ENCODE data around the gene IGFBP2.
"Not testable (repeated sequence)": the region's sequence is repeated elsewhere in the genome, so short reads cannot be mapped to it uniquely, and the experiment has no call there.

The IGFBP2 gene, protein sequence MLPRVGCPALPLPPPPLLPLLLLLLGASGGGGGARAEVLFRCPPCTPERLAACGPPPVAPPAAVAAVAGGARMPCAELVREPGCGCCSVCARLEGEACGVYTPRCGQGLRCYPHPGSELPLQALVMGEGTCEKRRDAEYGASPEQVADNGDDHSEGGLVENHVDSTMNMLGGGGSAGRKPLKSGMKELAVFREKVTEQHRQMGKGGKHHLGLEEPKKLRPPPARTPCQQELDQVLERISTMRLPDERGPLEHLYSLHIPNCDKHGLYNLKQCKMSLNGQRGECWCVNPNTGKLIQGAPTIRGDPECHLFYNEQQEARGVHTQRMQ

DNA sequence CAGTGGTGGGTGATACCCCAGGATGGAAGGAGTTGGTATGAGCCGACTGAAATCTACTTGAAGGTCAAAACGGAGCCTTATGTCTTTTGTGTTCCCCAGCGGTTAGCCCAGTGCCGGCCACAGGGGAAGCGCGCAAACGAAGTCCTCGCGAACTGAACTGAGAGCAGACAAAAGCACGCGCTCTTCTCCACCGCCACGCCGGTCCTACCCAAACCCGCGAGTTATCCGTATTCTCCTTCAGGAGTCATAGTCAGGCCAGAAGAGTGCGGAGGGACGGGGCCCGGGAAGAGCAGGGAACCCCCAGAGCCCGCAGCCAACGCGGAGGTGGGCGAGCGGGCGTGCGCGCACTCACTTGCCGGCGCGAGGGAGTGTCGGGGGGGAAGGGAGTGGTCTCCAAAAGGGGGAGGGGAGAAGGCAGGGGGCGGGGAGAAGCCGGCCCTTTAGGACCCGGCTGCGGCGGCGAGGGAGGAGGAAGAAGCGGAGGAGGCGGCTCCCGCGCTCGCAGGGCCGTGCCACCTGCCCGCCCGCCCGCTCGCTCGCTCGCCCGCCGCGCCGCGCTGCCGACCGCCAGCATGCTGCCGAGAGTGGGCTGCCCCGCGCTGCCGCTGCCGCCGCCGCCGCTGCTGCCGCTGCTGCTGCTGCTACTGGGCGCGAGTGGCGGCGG is at the start of gene IGFBP2:
Gene IGFBP2, plus strand, starts transcription at position 469 of the 664 bp plus-strand sequence. Its CDS starts 104 bp downstream, at position 573.
- DNase-seq = peak; percentile 46

DNA sequence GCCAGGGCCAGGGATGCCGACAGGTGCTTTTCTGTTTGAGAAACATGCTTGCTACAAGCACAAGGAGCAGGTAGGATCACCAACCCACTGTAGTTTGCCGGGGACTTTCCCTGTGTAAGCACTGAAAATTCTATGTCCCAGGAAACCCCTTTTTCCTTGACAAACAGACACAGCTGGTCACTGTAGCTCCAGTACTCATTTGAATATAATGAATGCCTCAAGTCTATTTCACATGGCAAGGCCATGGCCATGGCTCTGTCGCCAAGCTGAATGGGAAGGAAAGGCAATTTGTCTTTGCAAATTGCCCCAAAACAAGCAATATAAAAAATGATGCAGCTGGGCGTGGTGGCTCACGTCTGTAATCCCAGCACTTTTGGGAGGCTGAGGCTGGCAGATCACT is 49.6 kb upstream of the IGFBP2 start:
- DNase-seq = no peak

DNA sequence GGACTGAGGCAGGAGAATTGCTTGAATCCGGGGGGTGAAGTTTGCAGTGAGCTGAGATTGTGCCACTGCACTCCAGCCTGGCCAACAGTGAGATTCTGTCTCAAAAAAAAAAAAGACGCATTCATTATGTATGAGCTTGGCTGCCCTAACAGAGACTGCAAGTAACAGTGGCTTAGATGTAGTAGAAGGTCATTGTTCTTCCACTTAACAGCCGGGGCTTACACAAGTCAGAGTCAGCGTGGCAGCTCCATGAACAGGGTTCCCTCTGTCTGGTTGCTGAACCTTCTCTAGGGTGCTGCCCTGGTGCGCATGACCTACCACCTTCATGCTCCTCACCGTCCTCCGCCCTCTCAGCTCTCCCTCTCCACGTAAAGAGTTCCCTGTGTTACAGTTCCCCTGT is 49.1 kb upstream of the IGFBP2 start:
- DNase-seq = no peak

DNA sequence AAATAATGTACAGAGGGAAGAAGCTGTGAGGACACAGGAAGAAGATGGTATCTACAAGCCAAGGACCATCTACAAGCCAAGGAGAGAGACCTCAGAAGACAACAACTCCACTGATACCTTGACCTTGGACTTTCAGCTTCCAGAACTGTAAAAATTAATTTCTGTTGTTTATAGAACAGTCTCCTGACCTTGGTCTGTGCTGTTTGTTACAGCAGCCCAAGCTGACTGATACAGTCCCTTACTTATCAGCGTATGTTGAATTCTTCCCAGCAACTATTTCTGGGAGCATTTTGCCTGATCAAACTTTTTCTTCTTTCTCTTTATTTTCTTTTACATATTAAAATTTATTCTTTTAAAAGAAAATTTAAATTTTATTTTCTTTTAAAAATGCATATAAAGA is 47.8 kb upstream of the IGFBP2 start:
- no peak for DNase-seq

DNA sequence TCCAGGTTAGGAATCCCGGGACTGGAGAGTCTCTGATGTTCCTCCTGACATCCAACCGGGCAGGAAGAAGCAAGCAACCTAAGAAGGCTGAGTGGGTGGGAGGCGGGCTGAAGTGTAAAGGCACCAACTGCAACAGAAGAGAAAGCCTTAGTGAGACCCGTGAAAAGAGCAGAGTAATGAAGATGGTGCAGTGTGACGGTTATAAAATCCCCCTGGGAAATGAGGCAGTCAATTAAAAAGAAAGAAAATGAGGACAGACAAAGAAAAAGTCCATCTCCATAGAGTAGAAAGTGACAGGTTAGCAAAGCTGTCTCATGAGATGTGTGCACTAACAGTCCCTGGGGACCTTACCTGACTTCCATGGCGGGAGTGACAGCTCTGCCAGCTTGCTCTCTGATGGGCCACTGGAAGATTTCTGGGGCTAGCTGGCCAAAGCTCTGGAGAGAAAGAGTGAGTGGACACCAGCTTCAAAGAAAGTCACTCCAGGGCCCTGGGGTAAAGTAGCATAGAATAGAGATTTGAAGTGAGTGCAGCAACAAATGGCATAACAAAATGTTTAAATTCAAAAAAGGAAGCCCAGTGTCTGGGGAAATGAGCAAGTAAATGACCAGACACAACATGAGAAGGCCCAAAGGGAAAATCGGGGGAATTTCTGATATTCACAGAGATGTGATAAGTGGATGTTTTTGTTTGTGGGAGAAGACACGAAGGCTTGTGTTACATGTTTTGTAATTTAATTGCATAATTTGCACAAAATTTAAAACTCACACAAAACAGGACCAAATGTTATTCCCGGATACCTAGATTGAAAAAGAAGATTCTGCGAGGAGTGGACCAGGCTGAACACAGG is 44.1 kb upstream of the IGFBP2 start:
- DNase-seq = no peak

DNA sequence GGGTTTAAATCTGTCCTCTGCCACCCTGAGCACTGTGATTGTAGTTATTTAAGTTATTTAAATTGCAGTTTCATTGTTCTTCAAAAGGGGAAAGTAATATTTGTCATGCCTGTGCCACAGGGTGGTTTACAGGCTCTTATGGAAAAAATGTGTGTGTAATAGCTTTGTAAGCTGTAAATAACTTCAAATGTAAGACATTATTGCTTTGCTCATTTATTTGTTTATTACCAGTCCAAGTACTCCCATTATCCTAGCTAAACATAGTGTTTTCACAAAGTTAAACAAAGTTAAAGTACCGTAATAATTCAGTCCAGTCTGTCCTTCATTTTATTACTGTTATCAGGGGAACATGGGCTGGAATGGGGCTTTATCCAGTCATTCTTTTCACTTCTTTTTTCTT is 43.4 kb upstream of the IGFBP2 start:
- DNase-seq = no peak

DNA sequence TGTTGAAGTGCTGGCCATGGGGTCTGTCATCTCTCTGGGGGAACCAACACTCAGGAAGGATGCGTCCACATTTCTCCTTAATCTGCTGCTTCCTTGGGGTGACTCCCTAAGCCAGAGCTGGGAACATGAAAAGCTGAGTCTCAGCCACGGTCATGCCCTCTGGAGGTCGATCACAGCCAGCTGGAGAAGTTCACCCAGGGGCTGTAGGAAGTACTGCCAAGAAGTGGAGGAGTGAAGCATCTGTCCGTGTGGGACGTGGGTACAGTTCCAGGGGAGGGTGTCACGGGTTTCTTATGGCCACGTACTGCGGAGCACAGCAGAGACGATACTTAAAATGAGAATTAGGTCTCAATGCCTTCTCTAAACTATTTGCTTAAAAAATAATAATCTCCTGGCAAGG is 42.4 kb upstream of the IGFBP2 start:
- no peak for DNase-seq

DNA sequence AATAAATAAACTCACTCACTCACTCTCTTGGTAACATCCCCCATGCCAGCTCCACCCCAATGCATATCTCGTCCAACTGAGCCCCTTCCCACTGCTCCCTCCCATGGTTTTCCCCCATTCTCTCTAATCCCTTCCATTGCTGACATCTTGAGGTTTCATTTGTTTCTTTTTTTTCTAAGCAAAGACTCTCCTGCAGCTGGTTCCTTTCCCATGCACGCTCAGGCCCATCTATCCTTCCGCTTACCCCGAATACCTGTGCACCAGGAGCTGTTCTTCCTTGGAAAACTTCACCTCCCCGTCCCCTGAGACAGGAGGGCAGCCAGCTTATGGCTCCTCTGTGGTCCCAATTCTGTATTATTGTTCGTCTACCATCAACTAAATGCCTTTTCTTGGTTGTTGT is 41.7 kb upstream of the IGFBP2 start:
- DNase-seq = no peak

DNA sequence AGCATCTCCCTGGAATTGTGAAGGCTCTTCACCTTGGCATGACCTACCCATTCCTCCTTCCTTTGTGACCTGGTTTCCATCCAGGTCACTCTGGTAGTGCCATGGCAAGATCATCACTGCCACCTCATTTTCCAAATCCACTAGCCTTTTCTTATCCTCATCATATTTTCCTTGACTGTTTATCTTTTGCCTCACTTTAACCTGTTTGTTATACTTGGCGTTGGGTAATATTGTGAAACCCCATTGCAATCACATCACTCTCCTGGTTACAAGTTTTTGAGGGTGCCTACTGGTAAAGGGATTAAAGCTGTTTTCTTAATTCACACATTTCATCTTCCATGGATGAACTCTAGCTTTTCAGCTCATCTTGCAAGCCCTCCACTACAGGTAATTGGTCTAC is 39.1 kb upstream of the IGFBP2 start:
- DNase-seq = no peak

DNA sequence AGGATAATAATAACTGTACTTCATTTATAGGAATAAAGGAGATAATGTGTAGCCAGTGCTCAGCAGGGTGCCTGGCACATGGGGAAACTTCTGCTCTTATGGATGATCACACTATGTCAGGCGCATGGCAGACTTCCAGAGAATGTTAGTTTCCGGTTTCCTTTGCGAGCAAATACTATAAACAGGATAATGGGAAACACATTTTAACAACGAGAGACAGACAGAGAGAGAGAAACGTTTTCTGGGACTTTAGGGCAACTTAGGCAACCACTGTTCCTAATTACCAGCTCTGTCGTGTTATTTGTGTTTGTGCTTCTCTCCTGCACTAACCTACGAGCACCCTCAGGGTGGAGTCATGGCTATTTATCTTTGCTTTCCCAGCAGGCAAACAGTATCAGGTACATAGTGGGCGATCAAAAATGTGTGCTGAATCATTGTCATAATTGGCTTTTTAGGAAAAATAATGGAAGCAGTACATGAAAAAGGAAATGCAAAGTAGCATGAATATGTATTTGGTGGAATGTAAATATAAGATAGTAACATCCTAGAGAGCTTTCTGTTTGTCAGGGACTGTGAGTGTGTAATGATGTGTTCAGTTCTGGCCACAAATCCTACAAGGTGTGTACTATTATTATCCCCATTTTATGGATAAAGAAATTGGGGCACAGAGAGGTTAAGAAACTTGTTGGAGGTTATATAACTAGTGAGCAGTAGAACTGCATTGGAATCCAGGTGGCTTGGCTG is 36.8 kb upstream of the IGFBP2 start:
- DNase-seq = peak; percentile 27

DNA sequence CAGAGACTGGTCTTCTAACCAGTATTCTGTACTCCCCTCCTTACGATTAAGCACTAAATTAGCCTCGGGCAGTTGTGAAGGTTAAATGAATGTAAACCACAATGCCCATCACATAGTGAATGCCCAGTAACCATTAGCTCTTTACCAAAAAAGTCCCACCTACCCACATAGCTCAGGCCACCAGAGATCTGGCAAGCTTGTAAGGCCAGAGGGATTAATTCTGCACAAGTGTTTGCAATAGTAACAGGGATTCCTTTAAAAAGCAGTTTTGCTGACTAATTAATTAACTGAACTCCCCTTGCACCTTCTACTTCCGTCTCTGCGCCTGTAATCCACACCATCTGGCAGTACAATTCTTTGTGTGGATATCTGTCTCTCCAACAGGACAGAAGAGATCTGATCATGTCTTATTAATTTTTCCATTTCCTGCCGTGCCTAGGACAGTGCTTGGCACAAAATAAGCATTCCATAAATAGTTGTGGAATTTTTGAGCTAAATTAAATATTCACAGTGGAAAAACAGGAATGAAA is 36.2 kb upstream of the IGFBP2 start:
- DNase-seq = no peak

DNA sequence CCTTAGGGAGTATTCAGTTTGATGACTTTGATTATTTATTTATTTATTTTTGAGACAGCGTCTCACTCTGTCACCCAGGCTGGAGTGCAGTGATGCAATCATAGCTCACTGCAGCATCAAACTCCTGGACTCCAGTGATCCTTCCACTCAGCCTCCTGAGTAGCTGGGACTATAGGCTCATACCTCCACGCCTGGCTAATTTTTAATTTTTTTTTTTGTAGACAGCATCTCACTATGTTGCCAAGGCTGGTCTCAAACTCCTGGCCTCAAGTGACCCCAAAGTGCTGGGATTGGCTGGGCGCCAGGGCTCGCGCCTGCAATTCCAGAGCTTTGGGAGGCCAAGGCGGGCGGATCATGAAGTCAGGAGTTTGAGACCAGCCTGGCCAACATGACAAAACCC is 35.4 kb upstream of the IGFBP2 start:
- not testable (repeated sequence) for DNase-seq

DNA sequence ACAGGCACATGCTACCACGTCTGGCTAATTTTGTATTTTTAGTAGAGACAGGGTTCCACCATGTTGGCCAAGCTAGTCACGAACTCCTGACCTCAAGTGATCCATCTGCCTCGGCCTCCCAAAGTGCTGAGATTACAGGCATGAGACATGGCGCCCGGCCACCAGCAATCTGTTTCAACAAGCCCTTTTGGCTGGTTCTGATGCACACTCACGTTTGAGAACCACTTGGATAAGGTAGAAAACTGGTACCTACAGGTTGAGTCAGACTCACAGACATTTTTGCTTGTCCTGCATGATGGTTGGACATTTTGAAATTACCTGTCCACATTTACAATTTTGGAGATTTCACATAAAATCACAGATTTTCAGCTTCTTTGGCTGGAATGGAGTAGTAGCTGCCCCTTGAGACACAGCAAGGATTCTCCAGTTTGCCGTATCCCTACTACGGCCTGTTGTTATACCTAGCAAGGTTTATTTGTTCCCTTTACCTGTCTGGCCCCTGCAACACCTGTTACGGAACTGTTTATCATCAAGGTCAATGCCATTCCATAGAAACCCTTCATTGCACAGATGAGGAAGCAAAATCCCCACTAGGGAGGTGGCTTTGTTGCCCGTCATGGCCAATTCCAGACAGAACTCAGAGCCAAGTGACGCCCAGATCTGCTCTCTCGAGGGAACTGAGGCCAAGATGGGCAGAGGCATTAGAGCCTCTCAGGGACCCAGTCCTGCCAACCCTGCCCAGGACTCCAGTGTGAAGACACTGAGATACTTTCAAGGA is 31.4 kb upstream of the IGFBP2 start:
- DNase-seq = no peak

DNA sequence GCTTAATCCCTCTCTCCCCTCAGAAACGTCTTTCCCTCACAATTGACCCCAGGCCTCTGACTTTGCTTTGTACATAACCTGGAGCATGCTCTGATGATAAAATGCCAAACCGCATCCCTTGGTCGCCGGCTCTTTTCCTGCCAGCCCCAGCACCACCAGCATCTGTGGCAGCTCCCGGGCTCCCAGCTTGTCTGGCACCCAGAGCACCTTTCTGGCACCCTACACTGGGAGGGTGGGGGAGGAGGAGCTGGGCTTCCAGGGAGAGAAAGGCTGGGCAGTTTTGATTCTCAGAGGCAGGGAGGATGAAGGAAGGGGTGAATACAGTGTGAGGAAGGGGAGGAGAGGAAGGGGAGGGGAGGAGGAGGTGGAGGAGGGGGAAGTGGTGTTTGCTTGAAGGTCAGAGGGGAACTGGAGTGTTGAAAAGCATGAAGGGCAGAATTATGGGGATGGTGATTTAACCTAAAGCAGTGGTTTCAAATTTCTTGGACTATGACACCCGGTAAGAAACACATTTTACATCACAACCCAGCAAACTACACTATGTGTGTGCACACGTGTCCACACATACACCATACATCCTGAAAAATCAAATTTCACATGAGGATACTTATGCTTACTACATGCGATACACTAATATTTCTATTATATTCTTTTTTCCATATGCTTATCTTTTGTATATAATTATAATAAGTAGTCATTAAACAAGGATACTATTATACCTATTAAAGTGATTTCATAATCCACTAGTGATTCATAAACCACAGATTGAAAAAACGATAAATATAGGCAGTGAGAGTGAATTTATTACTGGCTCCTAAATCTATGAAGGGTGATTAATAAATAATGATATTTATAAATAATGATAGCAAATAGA is 30.0 kb upstream of the IGFBP2 start:
- no peak for DNase-seq

DNA sequence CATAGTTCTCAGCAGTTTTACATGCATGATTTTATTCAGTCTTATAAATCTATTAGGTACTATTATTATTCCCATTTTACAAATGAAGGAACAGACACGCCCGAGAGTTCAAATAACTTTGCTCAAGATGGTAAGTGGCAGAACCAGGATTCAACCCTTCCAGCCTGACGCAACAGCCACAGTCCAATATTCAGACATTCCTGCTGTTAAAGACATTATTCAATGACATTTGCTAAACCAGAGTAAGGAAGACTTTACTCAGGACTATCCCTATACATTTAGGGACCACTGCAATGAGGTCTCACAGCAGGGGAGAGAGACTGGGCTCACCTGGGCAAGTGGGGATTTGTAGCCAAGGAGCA is 29.4 kb upstream of the IGFBP2 start:
- no peak for DNase-seq

DNA sequence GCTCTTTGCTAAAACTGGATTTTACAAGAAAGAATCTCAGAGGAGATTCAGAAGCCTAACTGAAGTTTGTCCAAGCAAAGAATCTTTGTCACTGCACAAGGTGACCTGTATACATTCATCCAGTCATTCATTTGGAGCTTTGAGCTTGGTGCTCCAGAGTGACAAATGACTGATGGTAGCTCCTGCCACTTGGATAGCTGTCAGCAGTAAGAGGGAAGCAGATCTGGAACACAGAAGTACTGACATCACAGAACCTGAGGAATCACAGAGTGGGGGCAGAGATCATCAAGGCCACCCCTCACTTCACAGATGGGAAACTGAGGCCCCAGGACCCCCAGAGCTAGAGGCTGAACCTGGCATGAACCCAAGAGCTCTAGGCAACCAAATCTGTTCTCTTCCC is 28.8 kb upstream of the IGFBP2 start:
- no peak for DNase-seq

DNA sequence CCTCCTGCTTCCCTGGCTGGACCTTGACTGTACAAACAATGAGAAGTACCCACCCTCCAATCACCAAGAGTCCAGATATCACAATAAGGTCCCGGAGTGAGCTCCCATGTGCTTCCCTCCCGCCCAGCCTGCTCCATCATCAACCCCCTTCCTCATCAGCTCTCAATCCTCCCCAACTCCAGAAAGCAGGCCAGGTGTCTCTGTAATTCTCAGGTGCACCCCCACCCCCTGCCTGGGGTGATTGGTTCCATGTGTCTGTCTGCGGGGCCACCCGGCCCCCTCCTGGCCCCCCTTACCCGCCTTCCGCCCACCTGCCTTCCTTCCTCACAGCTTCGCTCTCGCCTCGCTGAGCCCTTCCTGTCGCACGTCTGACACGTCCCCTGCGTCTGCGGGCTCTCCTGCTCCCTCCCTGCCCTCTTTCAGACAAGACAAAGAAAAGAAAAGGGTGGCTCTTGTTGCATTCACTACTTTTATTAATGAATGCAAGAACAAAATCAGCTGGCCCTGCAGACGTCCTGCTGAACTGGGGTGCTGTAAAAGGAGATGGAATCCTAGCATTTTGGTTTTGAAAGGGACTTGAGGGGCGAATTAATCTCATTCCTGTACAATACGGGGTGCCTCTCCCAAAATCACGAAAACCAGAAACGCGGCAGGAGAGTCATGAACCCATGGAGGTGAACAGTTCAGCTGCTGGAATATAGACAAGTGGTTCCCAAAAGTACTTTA is 26.5 kb upstream of the IGFBP2 start:
- DNase-seq = peak; percentile 77

DNA sequence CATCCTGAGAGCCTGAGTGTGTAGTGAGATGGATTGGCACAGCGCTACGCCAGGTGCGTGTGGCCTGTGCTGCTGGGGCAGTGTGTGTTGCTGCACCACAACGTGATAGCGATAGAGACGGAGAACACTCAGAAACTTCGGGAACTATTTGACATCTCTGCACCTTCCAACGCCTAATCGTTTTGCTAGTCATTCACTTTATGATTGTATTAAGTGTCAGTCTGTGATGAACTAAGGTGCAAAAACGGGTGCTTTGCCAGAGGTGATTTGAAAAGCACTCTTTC is 26.0 kb upstream of the IGFBP2 start:
- no peak for DNase-seq

DNA sequence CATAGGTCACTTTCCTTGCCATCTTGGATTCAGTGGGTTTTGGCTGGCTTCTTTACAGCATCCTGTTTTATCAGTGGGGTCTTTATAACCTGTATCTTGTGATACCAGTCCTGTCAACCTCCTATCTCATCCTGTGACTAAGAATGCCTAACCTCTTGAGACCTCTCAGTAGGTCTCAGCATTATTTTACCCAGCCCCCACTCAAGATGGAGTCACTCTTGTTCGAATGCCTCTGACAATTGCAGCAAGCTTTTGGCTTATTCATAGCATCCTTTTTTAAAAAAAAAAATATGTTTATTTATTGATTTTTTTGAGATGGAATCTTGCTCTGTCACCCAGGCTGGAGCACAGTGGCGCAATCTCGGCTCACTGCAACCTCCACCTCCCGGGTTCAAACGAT is 24.7 kb upstream of the IGFBP2 start:
- DNase-seq = no peak

DNA sequence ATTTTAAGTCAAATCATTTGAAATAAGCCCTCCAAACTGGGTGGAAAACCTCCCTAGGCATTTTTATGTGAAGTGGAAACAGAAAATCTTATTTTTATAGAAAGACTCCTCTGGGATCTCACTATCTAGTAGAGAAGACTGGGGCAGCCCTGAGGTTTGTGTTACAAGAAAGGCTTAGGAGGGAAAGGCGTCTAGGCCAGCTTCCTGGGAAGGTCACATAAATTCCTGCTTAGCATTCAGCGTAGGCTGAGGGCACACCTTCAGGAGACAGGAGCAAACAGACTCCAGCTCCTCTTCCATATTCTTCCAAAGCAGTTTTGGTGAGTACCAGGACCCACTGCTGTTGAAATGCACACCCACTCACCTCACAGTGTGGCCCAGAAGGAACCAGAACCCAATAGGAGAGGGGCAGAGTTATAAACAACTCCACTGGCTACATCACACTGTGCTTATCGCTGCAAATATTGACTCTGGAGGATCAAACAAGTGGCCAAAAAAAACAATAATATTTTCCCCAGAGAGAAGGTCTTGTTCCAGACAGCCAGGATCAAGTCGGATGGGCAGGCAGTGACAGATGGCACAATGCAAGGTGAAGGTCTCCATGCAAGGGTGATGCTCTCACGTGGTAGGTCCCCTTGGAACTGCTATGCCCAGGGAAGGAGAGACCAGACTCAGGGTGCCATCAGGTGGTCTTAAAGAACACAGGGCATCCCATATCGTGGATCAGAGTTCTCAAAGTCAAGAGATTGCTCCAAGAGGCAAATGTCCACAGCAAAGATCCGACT is 17.7 kb upstream of the IGFBP2 start:
- DNase-seq = no peak
